ENCODE results near the gene PPM1M. TPM values are rescaled to one million over a fixed set of nuclear protein-coding genes. Genes with fewer than 3 reads are reported as not detected.

The PPM1M gene
- total and polyA plus RNA-seq, 7 experiments from 2014 or later, result 55.8 to 135 (median 74.5) TPM

DNA sequence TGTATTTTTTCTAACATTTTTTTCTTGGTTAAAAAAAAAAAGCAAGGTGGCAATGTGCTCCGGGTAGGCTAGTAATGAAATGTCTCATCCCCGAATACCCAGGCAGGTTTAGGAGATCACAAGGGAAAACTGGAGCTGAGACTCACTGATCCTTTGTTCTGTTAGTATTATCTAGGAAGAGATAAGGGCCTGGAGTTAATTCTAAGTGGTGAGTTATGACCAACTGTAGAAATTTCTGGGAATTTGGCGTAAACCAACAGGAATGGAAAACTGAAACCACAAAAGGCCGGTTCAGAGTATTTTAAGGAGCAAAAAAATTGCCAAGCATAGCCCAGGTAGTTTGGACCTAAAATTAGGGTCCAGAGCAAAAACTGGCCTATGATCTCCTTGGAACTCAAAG, 12.4 kb downstream of the PPM1M start:
- Mint-ChIP-seq H3K4me3 (peak overlapping the region in 1 of 10 donors; percentile 84), H3K9me3 (peaks cover 0 to 4% (median 0%) of the 10 kb centered on the region in 11 donors), H3K27me3 (peaks cover 0 to 2% (median 0%) of the 10 kb centered on the region in 5 donors), H3K4me1 (peaks cover 57 to 100% (median 93%) of the 10 kb centered on the region in 7 donors), H3K27ac (peak overlapping the region; percentile 34 to 100 (median 93)), H3K36me3 (peaks cover 20 to 78% (median 56%) of the 10 kb centered on the region in 5 donors)
- ChIA-PET CTCF (interaction anchor here (0.6 to 1.2 kb wide), 2 partner anchors 9 to 12 kb away, joined by 3 read pairs; no protein-coding TSS in a partner anchor), POLR2A (interaction anchor here (4.4 to 46.3 kb wide), 3 partner anchors 11 to 26 kb away, joined by 35 to 1418 read pairs (median 58); partner anchors contain the start of genes GLYCTK, PPM1M and WDR82)
- Histone ChIP-seq H3K27me3 (ENCODE audit: control insufficient read depth in 2 of 2, insufficient read depth in 2 of 2, low read length in 2 of 2) (no peaks in the 10 kb centered on the region), H3K9me3 (ENCODE audit: control insufficient read depth in 2 of 3, low read length in 3 of 3) (no peaks in the 10 kb centered on the region), H3K4me3 (ENCODE audit: low read length) (no peak overlapping the region), H3K36me3 (ENCODE audit: control insufficient read depth in 2 of 3, insufficient read depth in 3 of 3, low read length in 3 of 3) (peaks cover 43 to 74% (median 64%) of the 10 kb centered on the region in 3 experiments), H3K27ac (ENCODE audit: low read depth, low read length) (peak overlapping the region; percentile 87), H3K4me1 (ENCODE audit: control insufficient read depth in 2 of 2, insufficient read depth in 2 of 2, low read length in 2 of 2) (peaks cover 49 to 88% of the 10 kb centered on the region in 2 donors)
- DNase-seq (no peak), ATAC-seq (no peak)
- intact Hi-C loops (cut with micrococcal nuclease), result no loop called here

DNA sequence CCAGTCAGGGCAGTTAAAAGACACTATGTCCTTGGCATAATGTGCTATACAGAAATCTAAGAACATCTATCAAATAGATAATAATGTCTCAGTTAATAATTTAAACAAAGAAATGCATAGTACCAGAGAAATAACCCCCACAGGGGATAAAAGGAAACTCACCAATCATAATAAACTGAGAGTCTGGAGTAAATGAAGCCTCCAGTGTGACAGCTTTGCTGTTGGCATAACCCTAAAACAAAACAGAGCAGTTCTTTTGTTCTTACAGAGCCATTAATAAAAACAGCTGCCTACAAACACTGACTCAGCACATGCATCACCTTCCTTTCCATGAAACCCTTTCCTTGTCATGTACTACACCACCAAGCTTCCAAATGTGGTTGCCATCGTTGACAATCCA, 13.5 kb downstream of the PPM1M start:
- H3K27ac Mint-ChIP-seq, result peak overlapping the region; percentile 75 to 99 (median 92)

DNA sequence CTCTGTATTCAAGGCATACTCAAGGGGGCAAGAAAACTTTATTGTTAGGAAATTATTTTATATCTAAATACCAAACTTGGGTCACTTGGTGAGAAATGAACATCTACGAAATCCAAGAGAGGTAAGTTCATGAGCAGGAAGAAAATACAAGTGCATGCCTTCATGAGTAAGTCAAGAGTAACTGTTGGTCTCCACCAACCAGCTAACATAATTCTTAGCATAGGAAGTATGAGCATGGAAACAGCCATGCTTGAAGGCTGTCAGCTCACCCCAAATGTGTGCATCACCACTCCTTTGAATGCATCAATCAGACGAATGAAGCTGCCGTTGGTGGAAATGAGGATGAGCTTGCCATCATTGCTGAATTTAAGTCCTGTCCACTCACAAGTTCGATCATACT, 13.9 kb downstream of the PPM1M start:
- Mint-ChIP-seq H3K27ac (peak overlapping the region in 8 of 9 donors; percentile 75 to 99 (median 92)), H3K4me1 (peaks cover 65 to 100% (median 93%) of the 10 kb centered on the region in 7 donors), H3K9me3 (peaks cover 0 to 2% (median 0%) of the 10 kb centered on the region in 11 donors), H3K27me3 (no peaks in the 10 kb centered on the region), H3K4me3 (peak overlapping the region in 3 of 10 donors; percentile 23 to 27 (median 25)), H3K36me3 (peaks cover 29 to 90% (median 69%) of the 10 kb centered on the region in 5 donors)
- intact Hi-C loops (cut with micrococcal nuclease), result no loop called here
- Histone ChIP-seq H3K9me3 (ENCODE audit: control insufficient read depth in 2 of 3, low read length in 3 of 3) (no peaks in the 10 kb centered on the region), H3K36me3 (ENCODE audit: control insufficient read depth in 2 of 3, insufficient read depth in 3 of 3, low read length in 3 of 3) (peaks cover 43 to 85% (median 70%) of the 10 kb centered on the region in 3 experiments), H3K4me3 (ENCODE audit: low read length) (no peak overlapping the region), H3K4me1 (ENCODE audit: control insufficient read depth in 2 of 2, insufficient read depth in 2 of 2, low read length in 2 of 2) (peaks cover 43 to 90% of the 10 kb centered on the region in 2 donors), H3K27ac (ENCODE audit: low read depth, low read length) (peak overlapping the region; percentile 87), H3K27me3 (ENCODE audit: control insufficient read depth in 2 of 2, insufficient read depth in 2 of 2, low read length in 2 of 2) (no peaks in the 10 kb centered on the region)
- DNase-seq (no peak), ATAC-seq (no peak)
- CTCF ChIA-PET, result interaction anchor here (0.6 to 2.0 kb wide), 4 partner anchors 8 to 80 kb away, joined by 3 to 7 read pairs (median 5); no protein-coding TSS in a partner anchor
- POLR2A ChIA-PET, result interaction anchor here (0.5 to 46.3 kb wide), 9 partner anchors 9 to 80 kb away, joined by 3 to 1418 read pairs (median 4); partner anchors contain the start of genes GLYCTK, PPM1M and WDR82

More for the DNA sequence above, 13.5 kb downstream of the PPM1M start:
- ChIA-PET CTCF (interaction anchor here (0.6 to 2.0 kb wide), 4 partner anchors 13 to 80 kb away, joined by 3 to 7 read pairs (median 4); no protein-coding TSS in a partner anchor), POLR2A (interaction anchor here (0.5 to 46.3 kb wide), 8 partner anchors 9 to 80 kb away, joined by 3 to 1418 read pairs (median 5); partner anchors contain the start of genes GLYCTK, PPM1M and WDR82)
- ATAC-seq (no peak), DNase-seq (no peak)
- H3K4me1 ChIP-seq (ENCODE audit: control insufficient read depth in 2 of 2, insufficient read depth in 2 of 2, low read length in 2 of 2), result peaks cover 47 to 90% of the 10 kb centered on the region in 2 donors
- Mint-ChIP-seq H3K4me3 (peak overlapping the region in 5 of 10 donors; percentile 23 to 84 (median 27)), H3K27me3 (no peaks in the 10 kb centered on the region), H3K9me3 (no peaks in the 10 kb centered on the region), H3K4me1 (peaks cover 61 to 100% (median 93%) of the 10 kb centered on the region in 7 donors), H3K36me3 (peaks cover 25 to 86% (median 65%) of the 10 kb centered on the region in 5 donors)
- peaks cover 43 to 81% (median 70%) of the 10 kb centered on the region in 3 experiments for H3K36me3 ChIP-seq (ENCODE audit: control insufficient read depth in 2 of 3, insufficient read depth in 3 of 3, low read length in 3 of 3)
- H3K27ac ChIP-seq (ENCODE audit: low read depth, low read length), result peak overlapping the region; percentile 87
- intact Hi-C loops (cut with micrococcal nuclease), result no loop called here
- no peaks in the 10 kb centered on the region for H3K27me3 ChIP-seq (ENCODE audit: control insufficient read depth in 2 of 2, insufficient read depth in 2 of 2, low read length in 2 of 2)
- H3K4me3 ChIP-seq (ENCODE audit: low read length), result no peak overlapping the region
- H3K9me3 ChIP-seq (ENCODE audit: control insufficient read depth in 2 of 3, low read length in 3 of 3), result no peaks in the 10 kb centered on the region

DNA sequence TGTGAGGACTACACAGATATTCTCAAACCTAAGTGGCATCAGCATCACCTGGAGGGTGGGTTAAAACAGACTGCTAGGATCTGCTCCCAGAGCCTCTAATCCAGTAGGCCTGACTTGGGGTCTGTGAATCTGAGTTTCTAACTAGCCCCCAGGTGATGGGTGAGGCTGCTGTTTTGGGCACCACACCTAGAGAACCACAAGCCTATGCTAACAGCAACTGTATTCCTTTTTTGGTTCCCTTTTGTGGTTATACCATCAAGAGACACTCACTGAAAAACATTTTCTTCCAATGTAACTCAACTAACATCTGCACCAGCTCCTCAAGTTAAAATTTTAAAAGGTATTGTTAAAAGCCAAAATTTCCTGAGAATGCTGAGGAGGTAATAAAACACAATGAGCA, 16.9 kb downstream of the PPM1M start:
- Mint-ChIP-seq H3K27me3 (no peaks in the 10 kb centered on the region), H3K4me1 (peaks cover 61 to 95% (median 86%) of the 10 kb centered on the region in 7 donors), H3K27ac (peak overlapping the region; percentile 40 to 98 (median 92)), H3K36me3 (peaks cover 30 to 81% (median 73%) of the 10 kb centered on the region in 5 donors), H3K9me3 (peaks cover 0 to 3% (median 0%) of the 10 kb centered on the region in 11 donors), H3K4me3 (peak overlapping the region; percentile 45 to 87 (median 68))
- no peaks in the 10 kb centered on the region for H3K27me3 ChIP-seq (ENCODE audit: control insufficient read depth in 2 of 2, insufficient read depth in 2 of 2, low read length in 2 of 2)
- peak; percentile 59 for ATAC-seq
- H3K4me1 ChIP-seq (ENCODE audit: control insufficient read depth in 2 of 2, insufficient read depth in 2 of 2, low read length in 2 of 2), result peaks cover 22 to 70% of the 10 kb centered on the region in 2 donors
- CTCF ChIA-PET, result interaction anchor here (0.6 to 3.3 kb wide), 4 partner anchors 9 to 557 kb away, joined by 3 to 17 read pairs (median 4); no protein-coding TSS in a partner anchor
- peak overlapping the region; percentile 66 for H3K27ac ChIP-seq (ENCODE audit: low read depth, low read length)
- peak in 1 of 9 donors; percentile 38 for DNase-seq
- H3K36me3 ChIP-seq (ENCODE audit: control insufficient read depth in 2 of 3, insufficient read depth in 3 of 3, low read length in 3 of 3), result peaks cover 51 to 88% (median 74%) of the 10 kb centered on the region in 3 experiments
- no peak overlapping the region for H3K4me3 ChIP-seq (ENCODE audit: low read length)
- POLR2A ChIA-PET, result interaction anchor here (1.0 to 11.0 kb wide), 10 partner anchors 9 to 46 kb away, joined by 3 to 167 read pairs (median 12); partner anchors contain the start of genes GLYCTK, PPM1M, TWF2 and WDR82
- H3K9me3 ChIP-seq (ENCODE audit: control insufficient read depth in 2 of 3, low read length in 3 of 3), result no peaks in the 10 kb centered on the region
- intact Hi-C loops (cut with micrococcal nuclease), result loop anchor here (1.0 kb wide), 3 partner anchors 8 to 9 kb away; no protein-coding TSS in a partner anchor

DNA sequence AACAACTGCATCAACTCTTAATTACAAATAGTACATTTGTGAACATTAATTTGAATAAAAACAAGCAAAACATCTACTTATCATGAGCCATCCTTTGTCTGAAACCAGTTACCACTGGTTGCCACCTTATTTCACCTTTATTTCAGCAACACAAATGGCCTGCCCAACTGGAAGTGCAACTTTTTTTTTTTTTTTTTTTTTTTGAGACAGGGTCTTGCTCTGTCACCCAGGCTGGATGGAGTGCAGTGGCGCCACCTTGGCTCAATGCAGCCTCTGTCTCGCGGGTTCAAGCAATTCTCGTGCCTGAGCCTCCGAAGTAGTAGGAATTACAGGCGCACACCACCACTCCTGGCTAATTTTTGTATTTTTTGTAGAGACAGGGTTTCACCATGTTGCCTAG, 19.8 kb downstream of the PPM1M start:
- intact Hi-C loops (cut with micrococcal nuclease), result no loop called here
- Histone ChIP-seq H3K4me1 (ENCODE audit: control insufficient read depth in 2 of 2, insufficient read depth in 2 of 2, low read length in 2 of 2) (peaks cover 36 to 73% of the 10 kb centered on the region in 2 donors), H3K4me3 (ENCODE audit: low read length) (no peak overlapping the region), H3K27ac (ENCODE audit: low read depth, low read length) (peak overlapping the region; percentile 30), H3K36me3 (ENCODE audit: control insufficient read depth in 2 of 3, insufficient read depth in 3 of 3, low read length in 3 of 3) (peaks cover 37 to 76% (median 59%) of the 10 kb centered on the region in 3 experiments), H3K9me3 (ENCODE audit: control insufficient read depth in 2 of 3, low read length in 3 of 3) (no peaks in the 10 kb centered on the region), H3K27me3 (ENCODE audit: control insufficient read depth in 2 of 2, insufficient read depth in 2 of 2, low read length in 2 of 2) (no peaks in the 10 kb centered on the region)
- H3K9me3 Mint-ChIP-seq, result peaks cover 0 to 3% (median 0%) of the 10 kb centered on the region in 11 donors
- no peak for DNase-seq
- H3K36me3 Mint-ChIP-seq, result peaks cover 24 to 70% (median 62%) of the 10 kb centered on the region in 5 donors
- H3K27me3 Mint-ChIP-seq, result no peaks in the 10 kb centered on the region
- ATAC-seq, result no peak
- peaks cover 59 to 94% (median 81%) of the 10 kb centered on the region in 7 donors for H3K4me1 Mint-ChIP-seq
- peak overlapping the region in 6 of 9 donors; percentile 14 to 93 (median 84) for H3K27ac Mint-ChIP-seq
- peak overlapping the region in 1 of 10 donors; percentile 68 for H3K4me3 Mint-ChIP-seq
- ChIA-PET CTCF (interaction anchor here (1.0 to 3.3 kb wide), 2 partner anchors 12 kb away, joined by 4 to 17 read pairs; no protein-coding TSS in a partner anchor), POLR2A (interaction anchor here (3.6 to 11.0 kb wide), 3 partner anchors 13 to 25 kb away, joined by 19 to 167 read pairs (median 53); partner anchors contain the start of gene WDR82)

DNA sequence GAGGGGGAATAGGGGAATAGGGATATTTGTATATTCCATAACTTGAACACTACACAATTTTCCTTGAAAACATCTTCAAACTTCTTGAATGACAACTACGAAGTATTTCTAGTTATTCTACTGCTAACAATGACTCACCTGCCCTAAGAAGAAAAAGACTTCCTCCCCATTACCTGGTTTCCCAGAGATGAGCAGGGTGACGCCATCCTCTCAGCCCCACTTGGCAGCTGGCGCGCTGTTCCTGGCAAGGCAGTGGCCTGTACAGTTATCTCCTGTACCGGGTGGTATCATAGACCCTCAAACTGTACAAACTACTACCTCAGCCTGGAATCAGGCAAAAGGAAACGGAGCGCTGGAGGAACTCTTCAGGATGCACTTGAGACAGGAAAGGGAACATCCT, 22.5 kb downstream of the PPM1M start:
- ChIA-PET CTCF (interaction anchor here (2.2 to 2.7 kb wide), 2 partner anchors 9 to 15 kb away, joined by 9 to 10 read pairs; no protein-coding TSS in a partner anchor), POLR2A (interaction anchor here (0.6 to 11.0 kb wide), 7 partner anchors 9 to 29 kb away, joined by 4 to 167 read pairs (median 16); partner anchors contain the start of genes PPM1M, TWF2 and WDR82)
- intact Hi-C loops (cut with micrococcal nuclease), result loop anchor here (1.0 kb wide), 2 partner anchors 10 to 15 kb away; partner anchors contain the start of gene WDR82 (in 1 of the 2)
- Histone ChIP-seq H3K4me3 (ENCODE audit: low read length) (no peak overlapping the region), H3K27me3 (ENCODE audit: control insufficient read depth in 2 of 2, insufficient read depth in 2 of 2, low read length in 2 of 2) (no peaks in the 10 kb centered on the region), H3K36me3 (ENCODE audit: control insufficient read depth in 2 of 3, insufficient read depth in 3 of 3, low read length in 3 of 3) (peaks cover 29 to 54% (median 42%) of the 10 kb centered on the region in 3 experiments), H3K9me3 (ENCODE audit: control insufficient read depth in 2 of 3, low read length in 3 of 3) (no peaks in the 10 kb centered on the region), H3K27ac (ENCODE audit: low read depth, low read length) (peak overlapping the region; percentile 96), H3K4me1 (ENCODE audit: control insufficient read depth in 2 of 2, insufficient read depth in 2 of 2, low read length in 2 of 2) (peaks cover 45 to 74% of the 10 kb centered on the region in 2 donors)
- H3K36me3 Mint-ChIP-seq, result peaks cover 17 to 68% (median 50%) of the 10 kb centered on the region in 5 donors
- no peaks in the 10 kb centered on the region for H3K27me3 Mint-ChIP-seq
- H3K4me3 Mint-ChIP-seq, result peak overlapping the region; percentile 6 to 97 (median 54)
- peak; percentile 49 for ATAC-seq
- H3K9me3 Mint-ChIP-seq, result peaks cover 0 to 3% (median 0%) of the 10 kb centered on the region in 11 donors
- peaks cover 59 to 92% (median 81%) of the 10 kb centered on the region in 7 donors for H3K4me1 Mint-ChIP-seq
- peak in 1 of 9 donors; percentile 68 for DNase-seq
- peak overlapping the region; percentile 69 to 99 (median 94) for H3K27ac Mint-ChIP-seq
